ENCODE measurements around the gene ARHGAP8. TPM values are rescaled to one million over a fixed set of nuclear protein-coding genes. Genes with fewer than 3 reads are reported as not detected.
A peak's percentile ranks its signal among the peaks of the same experiment; 100 is the strongest.
"Not testable (repeated sequence)": the region's sequence is repeated elsewhere in the genome, so short reads cannot be mapped to it uniquely, and the experiment has no call there.

ARHGAP8 gene
- total and polyA plus RNA-seq, 10 of the 15 experiments (the other 5 are each of a cell fraction or from before 2014, with no cell fraction given), result 0.33 TPM; not detected in 9

GRCh38 chr22:44901301-44901700 lies 148.9 kb downstream of the ARHGAP8 start:
- SMC1A ChIA-PET (ENCODE audit: uncharacterized antibody, unreplicated experiment), result no interaction called here
- H3K9ac ChIP-seq (ENCODE audit: control insufficient read depth, insufficient read depth, low read length), result no peak overlapping the region
- no peaks in the 10 kb centered on the region for H3K36me3 ChIP-seq (ENCODE audit: control insufficient read depth in 2 of 2, insufficient read depth in 2 of 2, low read length in 1 of 2)
- H3K27ac ChIP-seq (ENCODE audit: control insufficient read depth, insufficient read depth), result no peak overlapping the region
- H2AFZ ChIP-seq (ENCODE audit: control insufficient read depth, low read depth, low read length), result no peak overlapping the region
- no peak for ATAC-seq
- no peak for DNase-seq (ENCODE audit: low read depth, low spot score)
- no peak overlapping the region for H3K4me2 ChIP-seq (ENCODE audit: control insufficient read depth, insufficient read depth)
- RAD21 ChIA-PET (ENCODE audit: unreplicated experiment), result no interaction called here
- in situ Hi-C loops (cut with MboI) (loop anchor here (25.0 kb wide), 1 partner anchor 1061 kb away; no protein-coding TSS in a partner anchor), intact Hi-C loops (cut with micrococcal nuclease; ENCODE audit: unreplicated experiment) (no loop called here)
- no TSS peak for BruUV-seq (replicated peaks)
- no peaks in the 10 kb centered on the region for H3K79me2 ChIP-seq (ENCODE audit: control insufficient read depth, insufficient read depth, low read length)
- FAIRE-seq, result no peak
- 0% methylated on average over 2 of the region's 2 CpGs for WGBS (ENCODE audit: insufficient coverage, insufficient replicate concordance, low lambda C conversion rate, missing lambda C conversion rate)
- H3K4me1 ChIP-seq (ENCODE audit: control insufficient read depth, insufficient read depth, low read length), result no peaks in the 10 kb centered on the region
- peaks cover 3% of the 10 kb centered on the region; the same call in 2 of the 3 replicates for H3K9me3 ChIP-seq (replicated peaks; ENCODE audit: control insufficient read depth, insufficient read depth, low read length)
- no peaks in the 10 kb centered on the region; a peak in 1 of 4 replicates for H3K27me3 ChIP-seq (replicated peaks in 1 of 2; ENCODE audit: control insufficient read depth in 2 of 2, insufficient read depth in 2 of 2, low read length in 1 of 2)
- H3K4me3 ChIP-seq, result no peak overlapping the region
- POLR2A ChIA-PET, result no interaction called here
- H4K20me1 ChIP-seq (ENCODE audit: control insufficient read depth, insufficient read depth), result no peaks in the 10 kb centered on the region
- TF ChIP-seq ZNF24 (IDR thresholded peaks at IDR 0.05) (no peak), IRF3 (IDR thresholded peaks at IDR 0.05) (no peak), SP1 (IDR thresholded peaks at IDR 0.05; ENCODE audit: low read depth, low read length) (no peak), HDAC2 (IDR thresholded peaks at IDR 0.05) (no peak), RFX5 (IDR thresholded peaks at IDR 0.05; ENCODE audit: low read depth, low read length) (no peak), DPF2 (IDR thresholded peaks at IDR 0.05) (no peak), ZNF217 (IDR thresholded peaks at IDR 0.05) (no peak), NR2F1 (conservative IDR thresholded peaks at IDR 0.05) (no peak), STAT1 (conservative IDR thresholded peaks at IDR 0.05) (no peak)
- CTCF ChIA-PET, result no interaction called here

GRCh38 chr22:44903164-44903563 lies 150.8 kb downstream of the ARHGAP8 start:
- H3K36me3 ChIP-seq (ENCODE audit: control insufficient read depth in 2 of 2, insufficient read depth in 2 of 2, low read length in 1 of 2); H3K4me1 ChIP-seq (ENCODE audit: control insufficient read depth, insufficient read depth, low read length); RAD21 ChIA-PET (ENCODE audit: unreplicated experiment); BruUV-seq (replicated peaks); CTCF ChIA-PET; H3K9me3 ChIP-seq (replicated peaks; ENCODE audit: control insufficient read depth, insufficient read depth, low read length); H2AFZ ChIP-seq (ENCODE audit: control insufficient read depth, low read depth, low read length); DNase-seq (ENCODE audit: low read depth, low spot score); SMC1A ChIA-PET (ENCODE audit: uncharacterized antibody, unreplicated experiment); intact Hi-C loops (cut with micrococcal nuclease; ENCODE audit: unreplicated experiment); H3K27ac ChIP-seq (ENCODE audit: control insufficient read depth, insufficient read depth); H4K20me1 ChIP-seq (ENCODE audit: control insufficient read depth, insufficient read depth); H3K27me3 ChIP-seq (replicated peaks in 1 of 2; ENCODE audit: control insufficient read depth in 2 of 2, insufficient read depth in 2 of 2, low read length in 1 of 2); H3K79me2 ChIP-seq (ENCODE audit: control insufficient read depth, insufficient read depth, low read length); H3K9ac ChIP-seq (ENCODE audit: control insufficient read depth, insufficient read depth, low read length); ATAC-seq; H3K4me3 ChIP-seq; POLR2A ChIA-PET; H3K4me2 ChIP-seq (ENCODE audit: control insufficient read depth, insufficient read depth): not testable (repeated sequence)
- no CpG with 5 or more reads among the region's 2 CpGs for WGBS (ENCODE audit: insufficient coverage, insufficient replicate concordance, low lambda C conversion rate, missing lambda C conversion rate)
- in situ Hi-C loops (cut with MboI), result loop anchor here (25.0 kb wide), 1 partner anchor 1059 kb away; no protein-coding TSS in a partner anchor
- peak; percentile 59 for FAIRE-seq

- ATAC-seq; DNase-seq (ENCODE audit: low read depth, low spot score); H3K4me2 ChIP-seq (ENCODE audit: control insufficient read depth, insufficient read depth); H3K36me3 ChIP-seq (ENCODE audit: control insufficient read depth in 2 of 2, insufficient read depth in 2 of 2, low read length in 1 of 2); POLR2A ChIA-PET; intact Hi-C loops (cut with micrococcal nuclease; ENCODE audit: unreplicated experiment); H4K20me1 ChIP-seq (ENCODE audit: control insufficient read depth, insufficient read depth); H2AFZ ChIP-seq (ENCODE audit: control insufficient read depth, low read depth, low read length); RAD21 ChIA-PET (ENCODE audit: unreplicated experiment); H3K27ac ChIP-seq (ENCODE audit: control insufficient read depth, insufficient read depth); BruUV-seq (replicated peaks); H3K4me3 ChIP-seq; H3K27me3 ChIP-seq (replicated peaks in 1 of 2; ENCODE audit: control insufficient read depth in 2 of 2, insufficient read depth in 2 of 2, low read length in 1 of 2); H3K4me1 ChIP-seq (ENCODE audit: control insufficient read depth, insufficient read depth, low read length); H3K79me2 ChIP-seq (ENCODE audit: control insufficient read depth, insufficient read depth, low read length); H3K9ac ChIP-seq (ENCODE audit: control insufficient read depth, insufficient read depth, low read length); SMC1A ChIA-PET (ENCODE audit: uncharacterized antibody, unreplicated experiment); FAIRE-seq; H3K9me3 ChIP-seq (replicated peaks; ENCODE audit: control insufficient read depth, insufficient read depth, low read length): not testable (repeated sequence)
- 54% methylated on average over 3 of the region's 5 CpGs for WGBS (ENCODE audit: insufficient coverage, insufficient replicate concordance, low lambda C conversion rate, missing lambda C conversion rate)
- CTCF ChIA-PET, result interaction anchor here (0.6 kb wide), 1 partner anchor 190 kb away, joined by 3 read pairs; no protein-coding TSS in a partner anchor
- in situ Hi-C loops (cut with MboI), result loop anchor here (25.0 kb wide), 1 partner anchor 1058 kb away; no protein-coding TSS in a partner anchor
Measured at GRCh38 chr22:44904492-44905152, 152.2 kb downstream of the ARHGAP8 start.

Data from GM12878 (cell line).